Erythroblast (primary cell): Measurements from ENCODE around the gene EIF3F.

Experiments
- GATA1 ChIP-seq: IDR thresholded peaks from 2 replicates; pipeline ENCODE4 v1.6.1; 2011; ENCODE audit warnings: low read depth, mild to moderate bottlenecking, control low read depth, low read length, moderate library complexity
- POLR2A ChIP-seq: IDR thresholded peaks from 2 replicates; pipeline ENCODE4 v1.6.1; 2011; ENCODE audit warnings: mild to moderate bottlenecking, low read length

DNA sequence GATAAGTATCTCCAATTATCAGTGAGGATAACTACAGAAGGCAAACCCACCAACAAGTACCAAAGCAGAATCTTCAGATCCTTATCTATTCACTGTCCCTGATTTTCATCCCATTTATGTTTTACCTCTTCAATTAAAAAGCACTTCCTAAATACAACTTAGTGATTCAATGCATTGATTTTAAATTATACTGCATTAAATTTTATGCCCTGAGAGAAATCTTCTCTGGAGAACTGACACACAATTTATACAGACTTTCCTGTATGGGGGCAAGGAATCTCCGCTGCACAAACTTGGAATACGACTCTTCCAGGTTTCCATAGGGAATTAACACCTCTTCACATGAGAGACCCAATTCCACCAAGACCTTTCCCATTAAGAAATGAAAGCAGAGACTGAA lies 45.5 kb upstream of the EIF3F start, which contains the start of gene OR10A3:
- TF ChIP-seq POLR2A (no peak), GATA1 (no peak)
